ENCODE data around the gene THSD1. TPM values are rescaled to one million over a fixed set of nuclear protein-coding genes. Genes with fewer than 3 reads are reported as not detected.
"Not testable (repeated sequence)": the region's sequence is repeated elsewhere in the genome, so short reads cannot be mapped to it uniquely, and the experiment has no call there.

THSD1 gene
- total RNA-seq, 2 experiments from 2014 or later = 0.12 to 0.22 TPM

- no peak overlapping the region for H3K4me3 Mint-ChIP-seq
- peaks cover 16% of the 10 kb centered on the region for H3K27me3 Mint-ChIP-seq
- ChIA-PET POLR2A (no interaction called here), CTCF (interaction anchor here (2.9 kb wide), 1 partner anchor 105 kb away, joined by 25 read pairs; the partner anchor contains the start of gene VPS36)
- H3K4me1 Mint-ChIP-seq (ENCODE audit: low read depth) = peaks cover 2% of the 10 kb centered on the region
- H3K9me3 Mint-ChIP-seq = no peaks in the 10 kb centered on the region
- H3K36me3 Mint-ChIP-seq = no peaks in the 10 kb centered on the region
- DNase-seq = no peak
- H3K27ac Mint-ChIP-seq = no peak overlapping the region
- intact Hi-C loops (cut with micrococcal nuclease) = loop anchor here (1.0 to 5.0 kb wide), 2 partner anchors 105 to 352 kb away; partner anchors contain the start of gene VPS36
These were observed 60.9 kb downstream of the THSD1 start for GRCh38 chr13:52345048-52345447.

- no peak overlapping the region for H3K4me3 Mint-ChIP-seq
- peaks cover 13% of the 10 kb centered on the region for H3K27me3 Mint-ChIP-seq
- no peaks in the 10 kb centered on the region for H3K36me3 Mint-ChIP-seq
- H3K4me1 Mint-ChIP-seq (ENCODE audit: low read depth) = peaks cover 2% of the 10 kb centered on the region
- H3K9me3 Mint-ChIP-seq = no peaks in the 10 kb centered on the region
- ChIA-PET CTCF (interaction anchor here (2.9 kb wide), 1 partner anchor 106 kb away, joined by 25 read pairs; the partner anchor contains the start of gene VPS36), POLR2A (no interaction called here)
- DNase-seq = no peak
- H3K27ac Mint-ChIP-seq = no peak overlapping the region
- intact Hi-C loops (cut with micrococcal nuclease) = no loop called here
These were observed 61.9 kb downstream of the THSD1 start for GRCh38 chr13:52344108-52344507.

GRCh38 chr13:52342203-52342602, 63.8 kb downstream of the THSD1 start:
- intact Hi-C loops (cut with micrococcal nuclease); H3K36me3 Mint-ChIP-seq; H3K4me1 Mint-ChIP-seq (ENCODE audit: low read depth); POLR2A ChIA-PET; CTCF ChIA-PET; DNase-seq; H3K4me3 Mint-ChIP-seq; H3K27ac Mint-ChIP-seq; H3K9me3 Mint-ChIP-seq: not testable (repeated sequence)
- H3K27me3 Mint-ChIP-seq = peaks cover 11% of the 10 kb centered on the region

- H3K9me3 Mint-ChIP-seq; H3K27ac Mint-ChIP-seq; H3K27me3 Mint-ChIP-seq; H3K4me3 Mint-ChIP-seq; H3K4me1 Mint-ChIP-seq (ENCODE audit: low read depth); H3K36me3 Mint-ChIP-seq; CTCF ChIA-PET; DNase-seq; intact Hi-C loops (cut with micrococcal nuclease): not testable (repeated sequence)
- POLR2A ChIA-PET = interaction anchor here (0.6 kb wide), 1 partner anchor 144 kb away, joined by 3 read pairs; no protein-coding TSS in a partner anchor
These were observed 68.0 kb downstream of the THSD1 start for GRCh38 chr13:52337828-52338455.

- H3K9me3 Mint-ChIP-seq; CTCF ChIA-PET; H3K36me3 Mint-ChIP-seq; H3K27me3 Mint-ChIP-seq; H3K4me1 Mint-ChIP-seq (ENCODE audit: low read depth); intact Hi-C loops (cut with micrococcal nuclease); POLR2A ChIA-PET; H3K27ac Mint-ChIP-seq; H3K4me3 Mint-ChIP-seq; DNase-seq: not testable (repeated sequence)
These were observed 71.9 kb downstream of the THSD1 start for GRCh38 chr13:52334107-52334506.

- DNase-seq; H3K9me3 Mint-ChIP-seq; intact Hi-C loops (cut with micrococcal nuclease); H3K27me3 Mint-ChIP-seq; H3K4me3 Mint-ChIP-seq; H3K27ac Mint-ChIP-seq; H3K36me3 Mint-ChIP-seq; H3K4me1 Mint-ChIP-seq (ENCODE audit: low read depth); CTCF ChIA-PET; POLR2A ChIA-PET: not testable (repeated sequence)
These were observed 74.1 kb downstream of the THSD1 start for GRCh38 chr13:52331844-52332243.

Other genes with a start within 250 kb of the THSD1 start
- 10 to 100 TPM; 11.0 to 12.9 TPM for gene NEK3, start 246.6 kb downstream of the THSD1 start, total RNA-seq
- gene VPS36, start 44.5 kb upstream of the THSD1 start, total RNA-seq = 10 to 100 TPM; 24.7 to 26.6 TPM
- gene CKAP2, start 49.3 kb upstream of the THSD1 start, total RNA-seq = 10 to 100 TPM; 60.4 to 63.8 TPM
- gene HNRNPA1L2, start 236.3 kb upstream of the THSD1 start, total RNA-seq = 1 to 10 TPM; 7.6 to 8.5 TPM
- gene SUGT1, start 246.7 kb upstream of the THSD1 start, total RNA-seq = 10 to 100 TPM; 63.1 to 64.0 TPM

All from activated CD4-positive, alpha-beta memory T cell treated with anti-CD3 and anti-CD28 coated beads for 36 hours (primary cell).